ENCODE results near the gene PITX1.

Gene PITX1

GRCh38 chr5:135029477-135030122 lies 4.4 kb downstream of the PITX1 start:
- Histone ChIP-seq H4K8ac (ENCODE audit: low read depth, low read length) (no peak overlapping the region), H2BK15ac (ENCODE audit: low read length) (no peak overlapping the region), H2BK12ac (ENCODE audit: low read length) (no peak overlapping the region), H3K9me3 (replicated peaks in 1 of 2; ENCODE audit: control insufficient read depth in 2 of 2, insufficient read depth in 1 of 2, low read depth in 1 of 2, low read length in 2 of 2) (peaks cover 0 to 3% of the 10 kb centered on the region in 2 donors), H3K23ac (ENCODE audit: low read depth, low read length, poor library complexity) (no peak overlapping the region), H3K79me1 (ENCODE audit: low read depth, low read length) (peaks cover 5% of the 10 kb centered on the region), H3K27me3 (ENCODE audit: control insufficient read depth in 3 of 3, insufficient read depth in 3 of 3, low read depth in 1 of 3, low read length in 3 of 3) (peaks cover 54 to 98% (median 92%) of the 10 kb centered on the region in 3 experiments), H3K36me3 (replicated peaks in 1 of 2; ENCODE audit: control insufficient read depth in 2 of 2, insufficient read depth in 2 of 2, low read length in 2 of 2) (no peaks in the 10 kb centered on the region), H2AFZ (ENCODE audit: low read length) (no peak overlapping the region), H3K18ac (ENCODE audit: low read length) (no peak overlapping the region), H3K4me3 (ENCODE audit: low read length in 2 of 2) (no peak overlapping the region), H2BK5ac (ENCODE audit: low read length) (no peak overlapping the region), H2AK5ac (ENCODE audit: low read depth, low read length) (no peak overlapping the region), H3K9ac (ENCODE audit: low read depth, low read length, poor library complexity) (no peak overlapping the region), H3K14ac (ENCODE audit: low read length) (no peak overlapping the region), H3K4me2 (ENCODE audit: insufficient read depth, low read length, poor library complexity, severe bottlenecking) (no peak overlapping the region), H3K4me1 (ENCODE audit: control insufficient read depth in 2 of 2, insufficient read depth in 1 of 2, low read depth in 1 of 2, low read length in 2 of 2) (peaks cover 3 to 6% of the 10 kb centered on the region in 2 donors), H3K4ac (ENCODE audit: low read length) (no peak overlapping the region), H2BK120ac (ENCODE audit: low read depth, low read length) (no peak overlapping the region), H4K91ac (ENCODE audit: low read depth, low read length, poor library complexity) (no peak overlapping the region), H3K27ac (replicated peaks; ENCODE audit: low read length) (no peak overlapping the region)
- WGBS, 2 donors (ENCODE audit: extremely low coverage in 2 of 2, insufficient read length in 2 of 2, insufficient replicate concordance in 1 of 2): 100% methylated on average over 1 of the region's 15 CpGs; no CpG with 5 or more reads in 1 of the 2 donors
- DNase-seq (ENCODE audit: low spot score): no peak

DNA sequence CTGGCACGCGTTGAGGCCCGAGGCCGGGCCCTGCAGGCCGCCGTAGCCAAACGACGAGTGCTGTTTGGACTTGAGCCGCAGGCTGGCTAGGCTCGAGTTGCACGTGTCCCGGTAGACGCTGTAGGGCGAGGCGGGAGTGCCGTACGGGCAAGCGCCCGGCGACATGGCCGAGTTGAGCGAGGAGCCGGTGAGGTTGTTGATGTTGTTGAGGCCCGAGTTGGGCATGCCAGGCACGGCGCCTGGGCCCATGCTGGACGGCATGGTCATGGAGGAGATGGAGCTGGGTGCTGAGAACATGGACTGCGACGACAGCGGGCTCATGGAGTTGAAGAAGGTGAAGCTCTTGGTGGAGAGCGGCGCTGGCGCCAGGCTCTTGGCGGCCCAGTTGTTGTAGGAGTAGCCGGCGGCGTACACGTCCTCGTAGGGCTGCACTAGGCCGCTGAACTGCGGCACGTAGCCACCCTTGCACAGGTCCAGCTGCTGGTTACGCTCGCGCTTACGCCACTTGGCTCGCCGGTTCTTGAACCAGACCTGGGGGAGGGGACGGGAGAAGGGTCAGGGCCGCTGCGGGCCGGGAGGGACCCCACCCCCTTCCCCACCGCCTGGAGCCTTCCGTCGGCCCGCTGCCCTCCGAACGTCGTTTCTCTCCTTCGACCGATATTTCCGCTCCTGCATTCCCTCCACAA lies 5.1 kb downstream of the PITX1 start:
- Histone ChIP-seq H3K4me3 (ENCODE audit: low read length in 2 of 2) (no peak overlapping the region), H2AFZ (ENCODE audit: low read length) (peak overlapping the region; percentile 14), H2BK12ac (ENCODE audit: low read length) (no peak overlapping the region), H3K14ac (ENCODE audit: low read length) (no peak overlapping the region), H2BK5ac (ENCODE audit: low read length) (peak overlapping the region; percentile 78), H3K27ac (replicated peaks; ENCODE audit: low read length) (no peak overlapping the region), H3K27me3 (ENCODE audit: control insufficient read depth in 3 of 3, insufficient read depth in 3 of 3, low read depth in 1 of 3, low read length in 3 of 3) (peaks cover 54 to 100% (median 90%) of the 10 kb centered on the region in 3 experiments), H3K4ac (ENCODE audit: low read length) (peak overlapping the region; percentile 26), H3K36me3 (replicated peaks in 1 of 2; ENCODE audit: control insufficient read depth in 2 of 2, insufficient read depth in 2 of 2, low read length in 2 of 2) (no peaks in the 10 kb centered on the region), H4K8ac (ENCODE audit: low read depth, low read length) (no peak overlapping the region), H3K9ac (ENCODE audit: low read depth, low read length, poor library complexity) (peak overlapping the region; percentile 10), H3K4me2 (ENCODE audit: insufficient read depth, low read length, poor library complexity, severe bottlenecking) (peak overlapping the region; percentile 14), H3K4me1 (ENCODE audit: control insufficient read depth in 2 of 2, insufficient read depth in 1 of 2, low read depth in 1 of 2, low read length in 2 of 2) (peaks cover 0 to 6% of the 10 kb centered on the region in 2 donors), H2AK5ac (ENCODE audit: low read depth, low read length) (peak overlapping the region; percentile 71), H3K18ac (ENCODE audit: low read length) (peak overlapping the region; percentile 38), H3K9me3 (replicated peaks in 1 of 2; ENCODE audit: control insufficient read depth in 2 of 2, insufficient read depth in 1 of 2, low read depth in 1 of 2, low read length in 2 of 2) (peaks cover 0 to 3% of the 10 kb centered on the region in 2 donors), H4K91ac (ENCODE audit: low read depth, low read length, poor library complexity) (no peak overlapping the region), H3K23ac (ENCODE audit: low read depth, low read length, poor library complexity) (peak overlapping the region; percentile 80), H3K79me1 (ENCODE audit: low read depth, low read length) (peaks cover 5% of the 10 kb centered on the region), H2BK120ac (ENCODE audit: low read depth, low read length) (no peak overlapping the region), H2BK15ac (ENCODE audit: low read length) (no peak overlapping the region)
- DNase-seq (ENCODE audit: low spot score): no peak
- WGBS, 2 donors (ENCODE audit: extremely low coverage in 2 of 2, insufficient read length in 2 of 2, insufficient replicate concordance in 1 of 2): no CpG with 5 or more reads among the region's 62 CpGs

DNA sequence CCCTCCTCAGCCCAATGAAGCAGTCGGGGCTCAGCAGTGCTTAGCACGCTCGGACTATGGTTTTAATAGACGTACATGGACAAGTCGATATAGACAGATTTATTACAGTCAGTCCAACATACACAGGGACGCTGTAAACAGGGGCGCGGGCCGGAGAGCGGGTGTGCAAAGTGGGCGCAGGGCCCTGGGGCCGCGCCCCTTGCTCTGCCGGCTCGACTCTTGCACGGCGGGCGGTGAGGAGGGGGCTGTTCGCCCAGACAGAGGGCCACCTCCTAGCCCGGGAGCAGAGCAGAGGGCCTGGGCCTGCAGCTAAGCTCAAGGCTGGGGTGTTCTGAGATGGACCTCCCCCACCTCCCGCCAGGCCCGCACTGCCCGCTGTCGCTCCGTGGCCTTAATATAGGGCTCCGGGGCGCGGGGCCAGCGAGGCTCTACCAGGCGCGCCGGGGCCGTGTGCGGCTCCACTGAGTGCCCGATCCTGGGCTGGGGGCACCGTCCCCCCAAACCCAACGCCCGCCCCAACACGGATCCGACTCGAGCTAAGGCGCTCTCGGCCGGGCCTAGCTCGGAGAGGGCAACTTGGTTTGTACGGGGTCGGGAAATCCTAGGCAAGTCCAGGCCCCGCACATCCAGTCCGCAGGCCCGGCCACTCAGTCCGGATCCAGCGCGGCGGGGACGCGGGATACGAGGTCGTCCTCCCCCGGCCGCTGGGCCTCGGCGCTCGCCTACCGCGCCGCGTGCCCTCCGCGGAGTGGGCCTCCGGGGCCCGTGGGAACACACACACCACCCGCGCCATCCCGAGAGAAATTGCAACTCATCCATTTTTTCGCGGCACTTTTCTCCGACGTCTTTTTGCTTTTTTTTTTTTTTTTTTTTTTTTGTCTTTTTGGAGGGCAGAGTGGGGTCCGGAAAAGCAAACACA lies 6.1 kb downstream of the PITX1 start:
- Histone ChIP-seq H3K18ac (ENCODE audit: low read length) (peak overlapping the region; percentile 82), H3K14ac (ENCODE audit: low read length) (peak overlapping the region; percentile 44), H3K36me3 (replicated peaks in 1 of 2; ENCODE audit: control insufficient read depth in 2 of 2, insufficient read depth in 2 of 2, low read length in 2 of 2) (no peaks in the 10 kb centered on the region), H2AFZ (ENCODE audit: low read length) (peak overlapping the region; percentile 14), H4K8ac (ENCODE audit: low read depth, low read length) (no peak overlapping the region), H2AK5ac (ENCODE audit: low read depth, low read length) (peak overlapping the region; percentile 58), H2BK15ac (ENCODE audit: low read length) (peak overlapping the region; percentile 56), H3K4me2 (ENCODE audit: insufficient read depth, low read length, poor library complexity, severe bottlenecking) (no peak overlapping the region), H2BK12ac (ENCODE audit: low read length) (no peak overlapping the region), H4K91ac (ENCODE audit: low read depth, low read length, poor library complexity) (no peak overlapping the region), H2BK120ac (ENCODE audit: low read depth, low read length) (no peak overlapping the region), H3K23ac (ENCODE audit: low read depth, low read length, poor library complexity) (no peak overlapping the region), H2BK5ac (ENCODE audit: low read length) (no peak overlapping the region), H3K27me3 (ENCODE audit: control insufficient read depth in 3 of 3, insufficient read depth in 3 of 3, low read depth in 1 of 3, low read length in 3 of 3) (peaks cover 50 to 93% (median 80%) of the 10 kb centered on the region in 3 experiments), H3K4ac (ENCODE audit: low read length) (no peak overlapping the region), H3K79me1 (ENCODE audit: low read depth, low read length) (peaks cover 5% of the 10 kb centered on the region), H3K27ac (replicated peaks; ENCODE audit: low read length) (no peak overlapping the region), H3K4me1 (ENCODE audit: control insufficient read depth in 2 of 2, insufficient read depth in 1 of 2, low read depth in 1 of 2, low read length in 2 of 2) (peaks cover 0 to 3% of the 10 kb centered on the region in 2 donors), H3K9ac (ENCODE audit: low read depth, low read length, poor library complexity) (no peak overlapping the region), H3K9me3 (replicated peaks in 1 of 2; ENCODE audit: control insufficient read depth in 2 of 2, insufficient read depth in 1 of 2, low read depth in 1 of 2, low read length in 2 of 2) (peaks cover 0 to 3% of the 10 kb centered on the region in 2 donors), H3K4me3 (ENCODE audit: low read length in 2 of 2) (no peak overlapping the region)
- no peak for DNase-seq (ENCODE audit: low spot score)
- WGBS, 2 donors (ENCODE audit: extremely low coverage in 2 of 2, insufficient read length in 2 of 2, insufficient replicate concordance in 1 of 2): no CpG with 5 or more reads among the region's 79 CpGs

Data from neuronal stem cell (in vitro differentiated cells).